Measurements from ENCODE around the gene LGALS12.
"Not testable (repeated sequence)": the region's sequence is repeated elsewhere in the genome, so short reads cannot be mapped to it uniquely, and the experiment has no call there.

Gene LGALS12

DNA sequence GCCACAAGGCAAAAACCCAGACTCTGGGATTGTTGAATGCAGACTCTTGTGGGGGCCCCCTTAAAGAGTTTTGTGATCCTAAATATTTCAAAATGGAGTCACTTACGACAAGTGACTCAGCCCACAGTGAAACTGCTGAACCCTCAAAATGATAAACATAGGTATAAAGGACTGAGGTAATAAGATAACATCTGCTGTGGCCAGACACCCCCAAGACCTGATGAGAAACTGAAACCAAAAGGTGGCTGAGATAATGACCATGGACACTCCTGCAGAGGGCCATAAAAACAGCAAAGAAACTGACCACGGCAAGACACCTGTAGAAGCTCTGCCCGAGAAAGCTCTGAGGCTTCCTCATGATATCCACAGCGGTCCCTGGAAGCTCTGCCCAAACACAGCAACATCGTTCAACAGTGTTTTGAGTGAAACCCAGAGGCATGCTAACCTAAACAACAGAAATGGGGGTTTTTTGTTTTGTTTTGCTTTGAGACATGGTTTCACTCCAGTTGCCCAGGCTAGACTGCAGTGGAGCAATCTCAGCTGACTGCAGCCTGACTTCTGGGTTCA lies 29.1 kb downstream of the LGALS12 start:
- no peak for DNase-seq

DNA sequence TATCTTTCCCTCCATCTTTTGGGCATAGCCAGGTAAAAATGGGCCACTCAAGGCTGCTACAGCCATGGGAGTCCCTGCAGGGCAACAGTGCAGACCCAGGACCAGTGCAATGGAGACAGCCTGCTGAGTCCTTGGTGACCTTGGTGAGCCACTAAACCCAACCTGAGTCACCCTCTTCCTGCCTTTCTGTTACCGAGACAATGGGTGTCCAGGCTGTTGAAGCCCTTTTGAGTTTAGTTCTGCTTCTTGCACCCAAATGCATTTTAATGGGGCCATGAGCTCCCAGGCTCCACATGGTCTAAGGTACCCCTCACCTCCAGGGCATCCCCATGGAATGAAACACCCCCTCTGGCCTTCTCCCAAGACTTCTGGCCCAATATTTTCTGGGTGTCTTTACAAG lies 29.9 kb downstream of the LGALS12 start:
- no peak for DNase-seq

DNA sequence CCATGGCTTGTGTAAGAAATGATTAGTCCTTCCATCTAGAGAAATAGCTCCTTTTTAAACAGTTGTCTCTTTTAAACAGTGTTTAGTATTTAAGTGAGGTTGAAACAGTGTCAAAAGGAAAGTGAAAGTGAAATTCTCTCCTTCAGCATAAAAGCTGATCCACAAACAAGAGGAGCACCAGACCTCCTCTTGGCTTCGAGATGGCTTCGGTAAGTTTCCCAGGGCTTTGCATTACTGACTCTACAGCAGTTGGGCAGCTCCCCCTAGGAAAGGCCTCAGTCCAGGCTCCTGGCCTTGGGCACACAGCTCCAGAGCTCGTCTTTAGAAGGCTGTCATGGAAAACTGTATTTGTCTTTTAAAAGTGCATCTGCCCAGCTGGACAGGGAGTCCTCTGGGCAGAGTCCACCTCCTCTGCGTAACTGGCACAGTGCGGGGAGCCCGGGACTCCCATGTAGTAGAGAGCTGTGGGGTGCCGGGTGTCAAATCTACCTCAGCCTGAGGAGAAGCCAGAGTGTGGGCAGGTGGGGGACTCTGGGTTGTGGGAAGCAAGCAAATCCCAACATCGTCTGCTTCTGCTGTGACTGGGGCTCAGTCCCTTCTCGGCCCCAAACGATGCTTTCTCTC lies 30.9 kb downstream of the LGALS12 start, which contains the start of gene PLAAT4:
Gene PLAAT4 (plus strand): TSS at position 140 of the 624 bp plus-strand sequence. CDS start 61 bp downstream, at position 201.
- DNase-seq, result no peak

DNA sequence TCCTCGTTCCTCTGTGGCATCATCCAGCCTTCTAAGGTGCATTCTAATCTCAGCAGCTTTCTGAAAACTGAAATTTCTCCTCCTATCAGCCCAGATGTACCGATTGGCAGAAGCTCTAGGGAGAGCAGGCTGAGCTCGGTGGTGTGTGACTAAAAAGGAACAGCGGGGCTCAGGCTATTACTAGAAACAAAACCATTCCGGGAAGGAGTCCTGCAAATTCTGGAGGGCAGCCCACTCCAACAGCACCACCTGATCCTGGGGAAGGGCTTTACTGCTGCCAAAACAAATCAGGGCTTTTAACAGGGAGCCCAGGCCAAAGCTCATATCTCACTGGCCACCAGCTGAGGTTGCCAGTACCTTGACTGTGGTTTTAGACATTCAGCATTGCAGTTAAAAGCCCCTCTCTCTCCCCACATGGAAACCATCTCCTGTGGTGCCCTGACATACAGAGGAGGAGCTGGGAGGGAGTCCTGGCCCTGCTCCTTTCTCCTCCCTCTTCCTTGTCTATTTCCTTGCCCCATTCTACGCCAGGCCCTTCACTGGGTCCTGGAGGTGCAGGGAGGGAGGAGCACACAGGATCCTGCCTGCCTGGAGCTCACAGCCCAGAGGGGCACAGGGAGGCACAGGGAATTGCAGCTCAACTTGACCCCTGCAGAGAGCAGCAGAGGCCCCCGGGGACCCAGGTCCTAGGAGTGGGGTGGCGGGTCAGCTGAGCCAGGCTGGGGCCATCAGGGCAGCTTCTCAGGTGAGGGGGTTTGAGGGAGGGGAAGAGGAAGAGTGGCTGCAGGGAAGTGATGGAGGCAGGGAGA lies 31.6 kb downstream of the LGALS12 start:
- no peak for DNase-seq

DNA sequence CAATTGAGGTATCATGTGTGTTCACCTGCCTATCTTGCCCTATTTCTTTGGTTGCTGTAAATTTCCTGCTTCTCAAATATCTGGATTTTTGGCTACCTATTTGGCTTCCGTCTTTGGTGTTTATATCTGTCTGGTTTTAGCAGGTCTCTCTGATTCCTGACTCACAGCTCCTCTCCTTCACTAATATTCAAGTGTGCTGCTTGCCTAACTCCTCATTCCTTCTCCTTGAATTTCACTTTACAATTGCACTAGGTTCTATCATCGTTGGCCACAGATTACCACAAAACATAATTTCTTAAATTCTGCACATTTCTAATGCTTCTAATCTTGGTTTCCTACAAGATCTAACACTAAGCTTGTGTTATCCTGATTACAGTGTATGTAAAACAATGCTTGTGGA lies 36.6 kb downstream of the LGALS12 start:
- not testable (repeated sequence) for DNase-seq

DNA sequence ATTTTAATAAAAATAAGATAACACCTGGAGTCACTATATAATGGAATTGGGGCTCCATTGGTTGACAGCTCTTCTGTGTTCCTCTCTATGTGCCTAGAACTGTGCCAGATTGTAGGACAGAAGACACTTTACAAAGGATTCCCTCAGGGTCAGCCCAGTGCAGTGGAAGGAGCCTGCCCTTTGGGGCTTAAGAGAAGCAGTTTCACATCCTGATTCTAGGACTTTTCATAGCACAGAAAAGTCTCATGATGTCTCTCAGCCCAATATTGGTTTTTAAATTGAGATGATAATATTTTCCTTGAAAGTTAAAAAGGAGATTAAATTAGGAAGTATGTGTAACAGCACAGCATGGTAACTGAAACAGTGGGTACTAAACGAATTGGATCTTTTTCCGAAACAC lies 37.8 kb downstream of the LGALS12 start:
- no peak for DNase-seq

DNA sequence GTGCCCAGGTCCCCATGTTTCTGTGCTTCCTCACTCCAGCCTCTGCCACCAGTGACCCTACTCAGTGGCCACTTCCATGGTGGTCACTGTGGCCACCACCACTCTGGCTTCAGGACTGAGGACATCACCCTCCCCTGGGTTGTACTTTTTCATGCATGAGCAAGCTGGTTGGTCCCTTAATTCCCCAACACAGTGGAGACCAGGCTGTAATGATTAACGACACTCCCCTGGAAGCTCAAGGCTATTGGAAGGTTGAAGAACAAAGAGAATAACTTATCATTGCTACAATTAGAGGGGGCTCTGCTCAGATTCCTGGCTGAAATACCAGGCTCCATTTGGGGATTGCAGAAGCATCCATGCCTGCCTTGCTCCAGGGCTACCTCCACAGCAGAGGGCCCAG lies 41.2 kb downstream of the LGALS12 start:
- DNase-seq, result no peak

DNA sequence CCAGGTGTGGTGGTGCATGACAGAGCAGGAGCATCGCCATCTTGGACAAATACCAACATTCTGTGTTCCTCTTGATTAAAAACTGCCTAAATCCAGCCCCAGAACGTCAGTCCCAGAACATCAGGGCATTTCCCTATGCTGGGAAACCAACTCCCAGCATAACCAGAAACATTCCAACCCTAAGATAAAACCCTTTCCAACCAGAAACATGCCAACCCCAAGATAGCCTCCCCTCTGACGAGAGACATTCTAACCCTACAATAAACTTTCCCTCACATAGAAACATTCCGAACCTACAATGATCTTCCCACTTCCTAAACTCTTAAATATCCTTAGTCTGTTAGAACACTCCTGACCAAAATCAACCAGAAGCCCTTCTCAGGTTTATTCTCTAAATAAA lies 42.3 kb downstream of the LGALS12 start:
- no peak for DNase-seq

DNA sequence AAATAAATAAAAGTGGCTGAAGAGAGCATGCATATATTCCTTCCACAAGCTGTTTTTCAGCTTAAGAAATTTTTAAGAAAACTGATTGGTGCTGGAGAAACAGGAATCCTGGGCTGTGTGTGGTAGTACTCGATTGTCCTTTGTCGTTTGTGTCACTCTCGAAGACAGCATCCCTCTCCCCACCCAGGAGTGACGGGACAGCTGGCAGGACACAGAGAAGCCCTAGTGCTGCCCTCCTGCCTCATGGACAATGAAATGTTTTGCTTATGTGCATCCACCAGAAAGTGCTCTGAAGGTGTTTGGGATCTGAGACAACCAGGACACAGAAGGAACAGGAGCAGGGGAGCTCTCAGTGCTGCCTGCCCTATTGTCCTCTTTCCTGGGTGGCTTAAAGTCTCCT lies 43.5 kb downstream of the LGALS12 start:
- DNase-seq, result no peak

DNA sequence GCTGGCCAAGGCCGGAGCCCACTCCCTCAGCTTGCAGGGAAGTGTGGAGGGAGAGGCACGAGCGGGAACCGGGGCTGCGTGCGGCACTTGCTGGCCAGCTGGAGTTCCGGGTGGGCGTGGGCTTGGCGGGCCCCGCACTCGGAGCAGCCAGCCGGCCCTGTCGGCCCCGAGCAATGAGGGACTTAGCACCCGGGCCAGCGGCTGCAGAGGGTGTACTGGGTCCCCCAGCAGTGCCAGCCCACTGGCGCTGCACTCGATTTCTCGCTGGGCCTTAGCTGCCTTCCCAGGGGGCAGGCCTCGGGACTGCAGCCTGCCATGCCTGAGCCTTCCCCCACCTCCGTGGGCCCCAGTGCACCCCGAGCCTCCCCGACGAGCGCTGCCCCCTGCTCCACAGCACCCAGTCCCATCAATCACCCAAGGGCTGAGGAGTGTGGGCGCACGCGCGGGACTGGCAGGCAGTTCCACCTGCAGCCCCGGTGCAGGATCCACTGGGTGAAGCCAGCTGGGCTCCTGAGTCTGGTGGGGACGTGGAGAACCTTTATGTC lies 44.3 kb downstream of the LGALS12 start:
- DNase-seq, result not testable (repeated sequence)

DNA sequence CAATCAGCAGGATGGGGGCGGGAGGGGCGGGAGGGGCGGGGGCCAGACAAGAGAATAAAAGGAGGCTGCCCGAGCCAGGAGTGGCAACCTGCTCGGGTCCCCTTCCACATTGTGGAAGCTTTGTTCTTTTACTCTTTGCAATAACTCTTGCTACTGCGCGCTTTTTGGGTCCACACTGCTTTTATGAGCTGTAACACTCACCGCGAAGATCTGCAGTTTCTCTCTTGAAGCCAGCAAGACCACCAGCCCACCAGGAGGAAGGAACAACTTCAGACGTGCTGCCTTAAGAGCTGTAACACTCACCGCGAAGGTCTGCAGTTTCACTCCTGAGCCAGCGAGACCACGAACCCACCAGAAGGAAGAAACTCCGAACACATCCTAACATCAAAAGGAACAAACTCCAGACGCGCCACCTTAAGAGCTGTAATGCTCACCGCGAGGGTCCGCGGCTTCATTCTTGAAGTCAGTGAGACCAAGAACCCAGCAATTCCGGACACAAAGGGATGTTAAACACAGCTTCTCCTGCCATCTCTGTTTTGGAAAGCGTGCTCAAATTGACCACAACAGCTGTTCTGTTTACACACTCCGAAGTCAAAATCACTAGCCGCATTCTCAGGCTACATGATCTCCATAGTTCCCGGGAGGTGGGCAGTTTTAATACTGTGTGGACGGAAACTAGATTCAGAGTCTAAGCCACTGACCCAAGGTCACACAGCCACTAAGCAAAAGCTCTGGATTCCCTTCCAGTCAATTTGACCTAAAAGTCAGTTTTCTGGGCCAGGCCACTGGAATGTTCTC lies 45.4 kb downstream of the LGALS12 start:
- no peak for DNase-seq

DNA sequence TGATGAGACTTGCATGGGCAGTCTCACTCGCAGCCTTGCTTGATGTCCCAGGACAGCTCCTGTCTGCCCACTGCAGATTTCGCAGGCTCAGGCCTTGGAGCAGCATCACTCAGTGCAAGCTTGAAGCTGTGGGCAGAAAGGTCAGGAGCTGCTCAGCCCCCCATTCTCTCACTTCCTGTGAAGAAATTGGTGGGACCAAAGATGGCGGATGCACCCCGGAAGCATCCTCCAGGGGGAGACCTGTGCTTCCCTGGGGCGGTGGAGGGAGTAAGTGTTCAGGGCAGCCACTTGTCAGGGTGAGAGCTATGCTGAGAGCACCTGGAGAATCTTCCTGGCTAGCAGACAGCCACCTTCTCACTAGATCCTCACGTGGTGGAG lies 46.0 kb downstream of the LGALS12 start:
- no peak for DNase-seq

DNA sequence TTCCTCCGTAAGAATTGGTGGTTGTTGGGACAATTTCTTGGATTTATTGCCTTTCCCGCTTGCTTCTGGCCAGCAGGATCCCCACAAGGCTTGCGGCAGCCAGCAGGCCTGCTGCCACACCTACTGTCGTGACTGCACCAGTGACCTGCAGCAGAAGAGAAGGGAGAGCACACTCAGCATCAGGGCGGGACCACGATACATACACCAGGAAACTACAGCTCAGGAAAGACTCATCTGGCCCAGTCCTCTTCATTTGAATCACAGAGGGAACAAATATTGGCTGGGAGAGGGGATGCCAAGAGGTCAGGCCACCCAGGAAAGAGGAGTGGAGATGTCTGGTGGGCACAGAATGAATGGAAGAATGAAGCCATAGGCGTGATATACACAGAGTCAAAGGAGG lies 47.0 kb downstream of the LGALS12 start:
- DNase-seq, result no peak

DNA sequence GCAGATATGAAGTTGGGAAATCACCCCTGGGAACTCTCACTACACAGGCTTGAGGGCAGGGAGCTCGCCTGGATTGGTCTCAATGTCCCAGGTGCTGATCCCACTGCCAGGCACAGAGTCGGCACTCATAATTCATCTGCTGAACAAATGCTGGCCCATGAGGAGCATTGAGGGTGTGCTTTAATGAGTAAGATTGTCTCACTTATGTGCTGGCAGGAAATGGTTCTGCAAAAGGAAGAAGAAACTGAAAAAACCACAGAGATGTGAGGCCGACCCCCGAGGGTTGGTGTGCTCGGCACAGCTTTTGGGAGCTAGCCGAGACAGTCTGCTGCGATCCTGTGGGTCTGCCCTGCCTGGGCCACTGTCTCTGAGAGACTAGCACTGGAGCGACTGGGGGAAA lies 47.9 kb downstream of the LGALS12 start:
- DNase-seq, result no peak

DNA sequence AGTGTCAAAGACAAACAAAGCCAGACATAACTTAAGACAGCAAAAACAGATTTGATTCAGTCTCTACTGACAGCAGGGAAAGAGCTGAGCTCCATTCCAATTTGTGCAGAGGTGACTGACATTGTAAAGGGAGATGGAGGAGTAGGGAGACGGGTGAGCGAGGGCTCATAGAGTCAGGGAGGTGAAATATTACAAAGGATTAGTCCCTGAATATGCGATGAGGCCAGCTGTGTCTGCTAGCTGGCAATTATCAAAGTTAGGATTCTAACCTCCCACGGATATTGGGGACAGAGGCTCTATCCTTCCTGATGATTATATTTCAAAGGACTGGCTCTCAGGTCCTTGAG lies 49.0 kb downstream of the LGALS12 start:
- DNase-seq, result no peak

DNA sequence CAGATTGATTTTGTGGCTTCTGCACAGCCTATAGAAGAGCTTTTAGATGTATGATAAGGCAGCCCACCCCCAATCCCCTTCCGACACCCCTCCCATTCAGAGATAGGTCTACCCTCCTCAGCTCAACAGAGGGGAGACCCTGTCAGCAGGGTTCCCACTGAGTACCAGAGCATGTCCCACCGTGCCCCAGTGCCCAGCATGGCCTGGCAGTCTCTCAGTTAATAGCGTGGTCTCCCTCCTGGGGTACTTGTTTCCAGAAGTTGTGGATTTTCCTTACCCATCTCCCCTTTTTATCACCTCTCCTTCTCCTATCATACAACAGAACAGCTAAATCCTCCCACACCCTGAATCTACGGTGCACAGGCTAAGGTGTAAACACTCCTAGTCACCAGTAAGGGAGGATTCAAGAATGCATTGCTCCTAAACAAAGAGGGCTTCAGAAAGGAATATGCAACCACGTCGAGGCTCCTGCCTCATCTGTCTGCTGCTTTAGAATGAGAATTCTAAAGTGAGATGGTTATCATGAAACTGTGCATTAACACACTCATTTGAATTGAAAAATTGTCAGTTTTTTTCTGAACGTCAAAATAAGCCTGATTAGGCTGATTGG lies 50.6 kb downstream of the LGALS12 start:
- DNase-seq, result no peak

DNA sequence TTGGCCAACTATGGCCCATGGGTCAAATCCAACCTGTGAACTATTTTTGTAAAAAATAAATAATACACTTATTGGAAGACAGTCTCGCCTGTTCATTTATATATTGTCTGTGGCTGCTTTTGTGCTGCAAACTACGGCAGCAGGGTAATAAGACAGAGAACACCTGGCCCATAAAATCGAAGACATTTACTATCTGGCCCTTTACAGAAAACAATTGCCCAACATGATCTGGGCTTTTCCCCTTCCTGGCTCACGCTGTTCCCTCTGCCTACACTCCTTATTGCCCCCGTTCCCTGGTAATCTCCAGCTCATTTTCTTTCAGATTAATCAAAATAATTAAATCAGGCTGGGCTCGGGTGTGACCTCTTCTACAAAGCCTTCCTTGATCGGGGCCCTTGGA lies 51.7 kb downstream of the LGALS12 start:
- DNase-seq, result no peak

DNA sequence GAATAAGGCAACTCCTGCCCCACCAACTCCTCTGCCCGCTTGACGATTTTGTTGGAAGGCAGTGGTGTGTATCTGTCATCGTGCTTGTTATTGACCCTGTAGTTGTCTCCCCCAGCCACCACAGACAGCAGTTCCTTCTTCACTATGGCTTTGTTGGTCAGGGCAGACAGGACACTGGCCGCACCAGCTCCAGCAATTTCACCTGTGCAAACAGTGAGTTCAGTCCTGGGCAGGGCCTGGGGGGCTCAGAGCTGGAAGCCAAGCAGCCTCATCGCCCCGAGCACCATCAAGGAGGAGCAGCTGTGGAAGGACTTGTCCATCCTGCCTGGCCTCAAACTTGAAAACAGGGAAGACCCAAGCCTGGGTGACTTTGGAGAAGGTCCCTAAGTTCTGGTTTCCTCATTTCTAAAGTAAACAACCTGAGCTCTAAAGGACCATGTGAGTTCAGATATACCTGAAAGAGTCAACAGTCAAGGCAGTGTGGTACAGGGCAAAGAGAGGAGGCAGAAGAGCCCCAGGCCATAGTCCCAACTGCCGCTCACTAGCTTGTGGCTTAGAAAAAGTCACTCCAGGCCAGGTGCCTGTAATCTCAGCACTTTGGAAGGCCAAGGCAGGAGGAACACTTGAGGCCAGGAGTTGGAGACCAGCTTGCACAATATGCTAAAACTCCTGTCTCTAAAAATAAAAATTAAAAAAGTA lies 52.7 kb downstream of the LGALS12 start:
- DNase-seq, result no peak

DNA sequence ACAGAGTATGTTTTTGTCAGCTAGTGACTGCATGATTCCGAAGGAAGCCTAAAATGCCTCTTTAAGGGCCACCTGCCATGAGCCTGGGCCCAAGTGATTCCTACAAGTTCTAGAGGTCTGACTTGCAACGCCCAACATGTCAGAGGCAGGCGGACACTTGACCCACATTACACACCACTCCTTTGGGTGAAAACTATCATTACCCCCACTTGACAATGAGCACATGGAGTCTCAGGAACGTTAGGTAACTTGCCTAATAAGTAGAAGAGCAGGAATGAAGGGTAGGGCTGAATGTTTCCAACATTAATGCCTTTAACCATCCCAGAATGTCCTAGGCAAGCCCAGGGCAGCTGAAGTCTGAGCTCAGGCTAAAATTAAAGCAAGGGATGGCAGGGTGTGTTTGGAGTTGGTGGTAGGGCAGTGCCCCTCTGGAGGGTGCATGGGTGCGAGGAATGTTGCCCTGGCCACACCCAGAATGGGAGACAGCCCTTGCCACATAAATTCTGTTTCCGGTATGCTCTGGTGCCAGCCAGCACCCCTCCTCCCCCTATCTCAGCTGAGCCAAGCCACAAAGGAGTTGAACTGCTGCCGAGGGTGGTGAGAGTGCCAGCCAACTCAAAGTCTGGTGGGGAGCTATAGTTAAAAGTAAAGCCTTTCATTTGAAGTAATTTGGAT lies 54.8 kb downstream of the LGALS12 start:
- DNase-seq, result no peak

DNA sequence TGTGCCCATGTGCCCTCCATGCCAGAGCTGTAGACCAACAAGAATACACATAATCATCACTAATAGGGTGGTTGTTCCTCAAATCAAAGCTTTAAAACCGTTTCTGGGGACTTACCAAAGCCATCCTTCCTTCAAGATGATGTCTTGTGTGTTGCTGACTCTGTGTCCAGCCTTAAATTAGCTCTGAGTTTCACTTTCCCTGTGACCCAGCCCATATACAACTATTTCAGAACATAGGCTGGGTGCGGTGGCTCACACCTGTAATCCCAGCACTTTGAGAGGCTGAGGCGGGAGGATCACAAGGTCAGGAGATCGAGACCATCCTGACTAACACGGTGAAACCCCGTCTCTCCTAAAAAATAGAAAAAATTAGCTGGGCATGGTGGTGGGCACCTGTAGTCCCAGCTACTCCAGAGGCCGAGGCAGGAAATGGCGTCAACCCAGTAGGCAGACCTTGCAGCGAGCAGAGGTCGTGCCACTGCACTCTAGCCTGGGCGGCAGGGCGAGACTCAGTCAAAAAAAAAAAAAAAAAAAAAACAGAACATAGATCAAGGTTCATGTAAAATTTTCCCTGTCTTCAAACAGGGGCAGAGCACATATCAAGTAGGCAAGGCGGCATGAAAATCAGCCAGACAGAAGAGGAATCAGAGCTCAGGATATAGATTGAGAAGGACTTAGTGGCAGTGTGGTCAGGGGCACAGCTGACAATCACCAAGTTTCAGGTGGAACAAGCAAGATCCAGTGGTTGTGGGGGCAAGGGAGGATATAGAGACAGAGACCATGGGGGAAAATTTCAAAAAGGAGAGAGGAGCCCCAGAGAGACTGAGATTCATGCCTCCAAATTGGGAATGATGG lies 57.5 kb downstream of the LGALS12 start, which contains the start of gene PLAAT2:
Gene PLAAT2 (minus strand): TSS at position 179 of the 855 bp plus-strand sequence. CDS start 55 bp downstream, at position 124.
- no peak for DNase-seq
